SU-DHL-6 (cell line): ENCODE measurements around the gene GLRA3.

Experiments
- H2AFZ ChIP-seq: fragments of 200-600 bp; sonication (generic); 2 replicates; pipeline ENCODE4 v1.6.1; 2014; ENCODE audit warnings: low read depth, mild to moderate bottlenecking, moderate library complexity, mixed read lengths, antibody characterized with exemption, low read length; ENCODE audit not compliant: severe bottlenecking
- H3F3A ChIP-seq: fragments of 200-600 bp; shearing (Covaris generic); 2 replicates; pipeline ENCODE4 v1.6.0; 2016; ENCODE audit warnings: antibody characterized with exemption, mild to moderate bottlenecking; ENCODE audit not compliant: insufficient read depth
- H3K27ac ChIP-seq: fragments of 200-600 bp; sonication (generic); 2 replicates; pipeline ENCODE4 v1.5.1; 2016; ENCODE audit warnings: low read depth, mild to moderate bottlenecking, low read length, moderate library complexity, mixed read lengths
- H3K27me3 ChIP-seq: fragments of 200-600 bp; sonication (generic), shearing (Covaris generic); 2 replicates; pipeline ENCODE4 v1.6.0; 2014; ENCODE audit warnings: mild to moderate bottlenecking, low read length
- H3K36me3 ChIP-seq: fragments of 200-600 bp; sonication (generic); 2 replicates; pipeline ENCODE4 v1.6.1; 2014; ENCODE audit warnings: mild to moderate bottlenecking, low read length, mixed read lengths
- H3K4me2 ChIP-seq: fragments of 300-600, 200-600 bp; shearing (Covaris generic), sonication (generic); 2 replicates; pipeline ENCODE4 v1.6.0; 2014; ENCODE audit warnings: low read length, low read depth, mild to moderate bottlenecking; ENCODE audit not compliant: poor library complexity, severe bottlenecking
- H3K4me3 ChIP-seq: fragments of 200-600 bp; sonication (generic); 2 replicates; pipeline ENCODE4 v1.5.1; 2014; ENCODE audit warnings: antibody characterized with exemption, low read length, mild to moderate bottlenecking, mixed read lengths; ENCODE audit not compliant: insufficient read depth, poor library complexity, severe bottlenecking
- H3K79me2 ChIP-seq: fragments of 200-600 bp; sonication (generic); 2 replicates; pipeline ENCODE4 v1.6.1; 2014; ENCODE audit warnings: mild to moderate bottlenecking, low read length, moderate library complexity; ENCODE audit not compliant: insufficient read depth
- H3K9ac ChIP-seq: fragments of 200-600 bp; sonication (generic); 2 replicates; pipeline ENCODE4 v1.7.0; 2014; ENCODE audit warnings: mild to moderate bottlenecking, low read length
- H3K9me2 ChIP-seq: fragments of 200-600 bp; sonication (generic); replicated peaks from 2 replicates; pipeline ENCODE4 v1.6.1; 2014; ENCODE audit warnings: low read length; ENCODE audit not compliant: insufficient read depth
- H3K9me3 ChIP-seq: fragments of 200-600 bp; sonication (generic); 2 replicates; pipeline ENCODE4 v1.6.1; 2014; ENCODE audit warnings: low read length, mixed read lengths; ENCODE audit not compliant: insufficient read depth
- H4K20me1 ChIP-seq: fragments of 200-600 bp; sonication (generic); 2 replicates; pipeline ENCODE4 v1.6.1; 2014; ENCODE audit warnings: low read depth, mild to moderate bottlenecking, antibody characterized with exemption, low read length, moderate library complexity, mixed read lengths
- CTCF ChIP-seq: fragments of 200-600 bp; sonication (generic); IDR thresholded peaks from one replicate; pipeline ENCODE4 v1.5.1; 2017; ENCODE audit warnings: antibody characterized with exemption, mild to moderate bottlenecking, low read length, moderate library complexity; ENCODE audit not compliant: insufficient read depth, poor library complexity, severe bottlenecking
- EZH2phosphoT487 ChIP-seq: fragments of 200-600 bp; sonication (generic), shearing (Covaris generic); conservative IDR thresholded peaks from 2 replicates; pipeline ENCODE4 v1.6.1; 2018; ENCODE audit warnings: mild to moderate bottlenecking, antibody characterized with exemption, low read length, moderate library complexity, mixed read lengths

Gene GLRA3

GRCh38 chr4:174628191-174628590 is 200.9 kb downstream of the GLRA3 start:
- Histone ChIP-seq H3K27me3 (no peaks in the 10 kb centered on the region), H3K9me3 (no peaks in the 10 kb centered on the region), H2AFZ (no peak overlapping the region), H3K4me2 (no peak overlapping the region), H3K4me3 (no peak overlapping the region), H3K9me2 (no peaks in the 10 kb centered on the region), H3K79me2 (no peaks in the 10 kb centered on the region), H3K36me3 (no peaks in the 10 kb centered on the region), H4K20me1 (no peaks in the 10 kb centered on the region), H3K27ac (no peak overlapping the region), H3K9ac (no peak overlapping the region), H3F3A (no peaks in the 10 kb centered on the region)
- no peak for TF ChIP-seq CTCF
- TF ChIP-seq EZH2phosphoT487, result no peak

GRCh38 chr4:174627473-174627872 is 201.6 kb downstream of the GLRA3 start:
- H3K4me2 ChIP-seq, result no peak overlapping the region
- no peaks in the 10 kb centered on the region for H3K9me2 ChIP-seq
- no peak overlapping the region for H3K9ac ChIP-seq
- H3K36me3 ChIP-seq, result no peaks in the 10 kb centered on the region
- no peak overlapping the region for H3K27ac ChIP-seq
- H3K79me2 ChIP-seq, result no peaks in the 10 kb centered on the region
- H2AFZ ChIP-seq, result no peak overlapping the region
- no peaks in the 10 kb centered on the region for H3F3A ChIP-seq
- H3K4me3 ChIP-seq, result no peak overlapping the region
- no peaks in the 10 kb centered on the region for H4K20me1 ChIP-seq
- TF ChIP-seq EZH2phosphoT487 (no peak), CTCF (no peak)
- H3K9me3 ChIP-seq, result no peaks in the 10 kb centered on the region
- no peaks in the 10 kb centered on the region for H3K27me3 ChIP-seq

- Histone ChIP-seq H4K20me1 (no peaks in the 10 kb centered on the region), H3K27ac (no peak overlapping the region), H2AFZ (no peak overlapping the region), H3K4me3 (no peak overlapping the region), H3K9ac (no peak overlapping the region), H3K9me2 (no peaks in the 10 kb centered on the region), H3K27me3 (no peaks in the 10 kb centered on the region), H3K36me3 (no peaks in the 10 kb centered on the region), H3K9me3 (no peaks in the 10 kb centered on the region), H3K79me2 (no peaks in the 10 kb centered on the region), H3K4me2 (no peak overlapping the region), H3F3A (no peaks in the 10 kb centered on the region)
- TF ChIP-seq CTCF (no peak), EZH2phosphoT487 (no peak)
Measured at GRCh38 chr4:174626342-174627008, 202.6 kb downstream of the GLRA3 start.
